GM12872 (cell line): ENCODE data around the gene SPRED3.
A peak's percentile ranks its signal among the peaks of the same experiment; 100 is the strongest.

ENCODE experiments used
- CTCF ChIP-seq: IDR thresholded peaks from 3 replicates; pipeline ENCODE4 v1.5.1; 2011; ENCODE audit warnings: low read depth, mild to moderate bottlenecking, low read length, moderate library complexity; ENCODE audit not compliant: insufficient read depth

SPRED3 gene

GRCh38 chr19:38399081-38399480, 10.6 kb downstream of the SPRED3 start:
- no peak for TF ChIP-seq CTCF

GRCh38 chr19:38399537-38399936, 11.0 kb downstream of the SPRED3 start:
- TF ChIP-seq CTCF, result no peak

GRCh38 chr19:38400361-38400760, 11.9 kb downstream of the SPRED3 start:
- no peak for TF ChIP-seq CTCF

GRCh38 chr19:38401148-38401547, 12.7 kb downstream of the SPRED3 start:
- no peak for TF ChIP-seq CTCF

- TF ChIP-seq CTCF, result no peak
Measured at GRCh38 chr19:38402623-38402966, 14.1 kb downstream of the SPRED3 start.

- TF ChIP-seq CTCF, result peak; percentile 87
Measured at GRCh38 chr19:38402967-38403674, 14.6 kb downstream of the SPRED3 start, which contains the start of gene FAM98C. Gene FAM98C (plus strand): TSS chr19:38403093. CDS start chr19:38403154, 61 bp downstream.

- no peak for TF ChIP-seq CTCF
Measured at GRCh38 chr19:38404858-38405257, 16.4 kb downstream of the SPRED3 start.
